Measurements from ENCODE around the gene ARPP21.

The ARPP21 gene

DNA sequence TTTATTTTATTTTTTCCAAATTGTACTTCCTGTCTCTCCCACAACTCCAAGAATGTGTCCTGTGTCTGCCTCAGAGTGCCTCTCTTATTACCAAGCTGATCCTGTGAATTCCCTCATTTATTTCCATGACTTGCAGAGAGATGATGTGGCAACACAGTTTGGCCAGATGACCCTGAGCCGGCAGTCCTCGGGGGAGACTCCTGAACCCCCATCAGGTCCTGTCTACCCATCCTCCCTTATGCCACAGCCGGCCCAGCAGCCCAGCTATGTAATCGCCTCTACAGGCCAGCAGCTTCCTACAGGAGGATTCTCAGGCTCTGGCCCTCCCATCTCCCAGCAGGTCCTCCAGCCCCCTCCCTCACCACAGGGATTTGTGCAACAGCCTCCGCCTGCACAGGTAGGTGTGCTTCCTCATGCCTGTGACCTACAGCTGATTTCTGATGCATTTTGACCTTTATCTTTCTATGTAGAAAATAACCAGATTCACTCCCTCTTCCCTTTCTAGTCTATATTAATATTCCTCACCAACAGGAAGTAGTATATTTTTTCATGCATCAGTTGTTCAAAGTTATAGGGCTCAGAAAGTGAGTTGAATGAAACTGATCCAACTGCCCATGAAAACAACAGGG, 100.0 kb downstream of the ARPP21 start:
- Histone ChIP-seq H3K4me3 (ENCODE audit: low read depth in 1 of 2, low read length in 2 of 2) (no peak overlapping the region), H3K4me1 (ENCODE audit: control insufficient read depth in 1 of 2, insufficient read depth in 2 of 2, low read length in 2 of 2) (no peaks in the 10 kb centered on the region), H3K27me3 (ENCODE audit: low read depth, low read length) (no peaks in the 10 kb centered on the region), H3K36me3 (ENCODE audit: control insufficient read depth in 1 of 2, insufficient read depth in 2 of 2, low read length in 2 of 2) (no peaks in the 10 kb centered on the region), H3K27ac (ENCODE audit: low read length) (no peak overlapping the region), H3K9me3 (ENCODE audit: control insufficient read depth in 1 of 2, low read length in 2 of 2) (no peaks in the 10 kb centered on the region)

DNA sequence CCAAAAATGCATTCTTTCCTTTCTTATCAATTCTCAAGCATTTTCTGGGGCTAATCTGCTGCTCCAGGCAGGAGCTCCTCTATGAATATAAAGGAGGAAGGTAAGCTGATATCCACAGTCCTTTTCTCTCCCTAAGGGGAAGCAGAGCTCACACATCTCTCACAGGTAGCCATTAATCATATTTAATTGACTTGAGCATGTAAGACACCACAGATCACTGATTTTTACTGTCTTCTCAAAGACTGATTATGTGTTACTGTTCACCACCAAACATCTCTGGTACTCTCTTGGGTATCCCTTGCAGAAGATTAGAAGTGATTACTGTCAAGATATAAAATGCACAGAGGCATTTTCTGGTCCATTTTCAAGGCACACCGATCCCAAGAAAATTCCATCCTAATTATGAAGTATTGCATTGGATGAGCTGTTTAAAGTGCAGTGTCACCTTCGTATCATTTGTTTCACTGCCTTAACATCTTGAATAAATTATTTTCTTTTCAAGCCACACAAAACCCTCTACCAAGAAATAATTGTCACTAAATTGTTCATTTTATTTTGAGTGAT, 100.7 kb downstream of the ARPP21 start:
- H3K27me3 ChIP-seq (ENCODE audit: low read depth, low read length), result no peaks in the 10 kb centered on the region
- no peak overlapping the region for H3K4me3 ChIP-seq (ENCODE audit: low read depth in 1 of 2, low read length in 2 of 2)
- H3K9me3 ChIP-seq (ENCODE audit: control insufficient read depth in 1 of 2, low read length in 2 of 2), result no peaks in the 10 kb centered on the region
- H3K4me1 ChIP-seq (ENCODE audit: control insufficient read depth in 1 of 2, insufficient read depth in 2 of 2, low read length in 2 of 2), result no peaks in the 10 kb centered on the region
- no peak overlapping the region for H3K27ac ChIP-seq (ENCODE audit: low read length)
- H3K36me3 ChIP-seq (ENCODE audit: control insufficient read depth in 1 of 2, insufficient read depth in 2 of 2, low read length in 2 of 2), result no peaks in the 10 kb centered on the region

DNA sequence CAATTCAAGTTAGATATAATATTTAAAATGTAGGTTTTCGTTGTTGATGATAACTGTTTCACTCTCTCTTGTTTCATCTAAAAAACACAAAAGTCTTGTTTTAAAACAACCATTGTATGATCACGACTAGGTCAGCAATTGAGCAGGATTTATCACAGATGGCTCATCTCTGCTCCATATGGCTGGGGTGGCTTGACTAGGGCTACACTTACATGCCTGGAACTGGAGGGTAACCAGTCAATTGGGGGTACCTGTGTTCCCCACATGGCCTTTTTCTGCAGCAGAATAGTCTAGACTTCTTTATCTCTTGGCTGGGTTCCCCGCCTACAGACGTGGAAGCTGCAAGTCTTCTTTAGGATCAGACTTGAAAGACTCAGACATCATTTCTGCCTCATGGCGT, 103.9 kb downstream of the ARPP21 start:
- no peaks in the 10 kb centered on the region for H3K27me3 ChIP-seq (ENCODE audit: low read depth, low read length)
- no peaks in the 10 kb centered on the region for H3K36me3 ChIP-seq (ENCODE audit: control insufficient read depth in 1 of 2, insufficient read depth in 2 of 2, low read length in 2 of 2)
- no peak overlapping the region for H3K27ac ChIP-seq (ENCODE audit: low read length)
- H3K4me3 ChIP-seq (ENCODE audit: low read depth in 1 of 2, low read length in 2 of 2), result no peak overlapping the region
- H3K4me1 ChIP-seq (ENCODE audit: control insufficient read depth in 1 of 2, insufficient read depth in 2 of 2, low read length in 2 of 2), result no peaks in the 10 kb centered on the region
- H3K9me3 ChIP-seq (ENCODE audit: control insufficient read depth in 1 of 2, low read length in 2 of 2), result no peaks in the 10 kb centered on the region

DNA sequence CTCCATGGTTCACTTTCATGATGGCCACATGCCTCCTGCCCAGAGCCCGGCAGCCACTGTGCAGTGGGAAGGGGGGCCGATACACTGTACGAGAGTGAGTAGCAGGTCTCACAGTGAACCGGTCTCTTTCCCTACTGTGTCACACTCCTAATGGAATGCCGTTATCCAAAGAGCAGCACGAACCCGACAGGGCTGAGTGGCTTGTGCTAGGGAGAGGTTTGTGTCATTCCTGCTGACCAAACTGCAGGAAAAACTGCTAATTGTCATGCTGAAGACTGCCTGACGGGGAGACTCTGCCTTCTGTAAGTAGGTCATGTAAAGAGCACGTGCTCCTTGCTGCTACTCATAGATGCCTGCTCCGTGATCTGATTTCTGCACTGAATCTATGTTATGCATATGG, 105.1 kb downstream of the ARPP21 start:
- Histone ChIP-seq H3K4me3 (ENCODE audit: low read depth in 1 of 2, low read length in 2 of 2) (no peak overlapping the region), H3K27me3 (ENCODE audit: low read depth, low read length) (no peaks in the 10 kb centered on the region), H3K9me3 (ENCODE audit: control insufficient read depth in 1 of 2, low read length in 2 of 2) (no peaks in the 10 kb centered on the region), H3K27ac (ENCODE audit: low read length) (no peak overlapping the region), H3K36me3 (ENCODE audit: control insufficient read depth in 1 of 2, insufficient read depth in 2 of 2, low read length in 2 of 2) (no peaks in the 10 kb centered on the region), H3K4me1 (ENCODE audit: control insufficient read depth in 1 of 2, insufficient read depth in 2 of 2, low read length in 2 of 2) (no peaks in the 10 kb centered on the region)

DNA sequence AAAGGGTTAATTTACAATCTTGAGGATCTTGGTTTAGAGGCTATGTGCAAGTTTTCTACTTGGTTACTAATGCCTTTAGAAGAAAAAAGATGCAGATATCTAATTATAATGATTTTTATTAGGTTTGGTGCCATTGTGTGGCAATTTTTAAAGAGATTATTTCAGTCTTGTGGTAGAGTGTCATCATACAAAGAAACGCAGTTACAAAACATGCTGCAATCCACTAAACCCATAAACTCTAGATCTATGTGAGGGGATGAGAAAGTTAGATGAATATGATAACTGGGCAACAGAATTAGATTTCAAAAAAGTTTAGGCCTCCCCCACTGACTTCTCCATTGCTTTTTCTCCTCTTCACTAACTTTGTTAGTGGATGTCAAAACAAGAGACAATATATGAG, 106.0 kb downstream of the ARPP21 start:
- H3K27ac ChIP-seq (ENCODE audit: low read length), result no peak overlapping the region
- H3K4me3 ChIP-seq (ENCODE audit: low read depth in 1 of 2, low read length in 2 of 2), result no peak overlapping the region
- H3K9me3 ChIP-seq (ENCODE audit: control insufficient read depth in 1 of 2, low read length in 2 of 2), result no peaks in the 10 kb centered on the region
- H3K27me3 ChIP-seq (ENCODE audit: low read depth, low read length), result no peaks in the 10 kb centered on the region
- H3K4me1 ChIP-seq (ENCODE audit: control insufficient read depth in 1 of 2, insufficient read depth in 2 of 2, low read length in 2 of 2), result no peaks in the 10 kb centered on the region
- H3K36me3 ChIP-seq (ENCODE audit: control insufficient read depth in 1 of 2, insufficient read depth in 2 of 2, low read length in 2 of 2), result no peaks in the 10 kb centered on the region

DNA sequence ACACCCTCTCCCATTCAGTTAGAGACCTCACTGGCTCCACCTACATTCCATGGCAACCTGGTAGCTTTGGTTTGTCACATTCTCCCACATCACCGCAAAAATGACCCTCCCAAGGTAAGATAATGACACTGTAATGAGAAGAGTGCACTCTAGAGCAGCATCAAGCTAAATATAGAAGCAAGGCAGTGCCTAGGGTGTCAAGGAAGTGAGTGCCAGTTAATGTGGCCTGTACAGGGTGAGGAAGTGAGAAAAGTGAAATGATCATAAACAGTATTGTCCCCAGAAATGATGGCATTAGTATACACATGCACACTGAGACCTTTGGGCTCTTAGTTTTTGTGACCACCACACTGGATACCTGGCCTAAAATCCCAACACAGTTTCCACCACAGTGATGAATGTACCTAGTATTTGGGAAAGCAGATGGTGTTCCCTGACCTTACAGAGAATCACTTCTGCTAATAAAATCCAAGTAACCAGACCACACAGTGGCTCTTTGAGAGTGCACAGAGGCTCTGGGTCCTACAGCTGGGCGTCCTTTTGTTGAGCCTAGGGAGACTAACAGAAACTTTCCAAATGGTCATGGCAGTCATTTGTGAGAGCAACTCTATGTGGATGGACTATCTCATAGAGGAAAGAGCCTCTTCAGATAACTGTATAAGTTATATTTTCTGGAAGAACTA, 106.6 kb downstream of the ARPP21 start:
- Histone ChIP-seq H3K4me3 (ENCODE audit: low read depth in 1 of 2, low read length in 2 of 2) (no peak overlapping the region), H3K27ac (ENCODE audit: low read length) (no peak overlapping the region), H3K36me3 (ENCODE audit: control insufficient read depth in 1 of 2, insufficient read depth in 2 of 2, low read length in 2 of 2) (no peaks in the 10 kb centered on the region), H3K4me1 (ENCODE audit: control insufficient read depth in 1 of 2, insufficient read depth in 2 of 2, low read length in 2 of 2) (no peaks in the 10 kb centered on the region), H3K9me3 (ENCODE audit: control insufficient read depth in 1 of 2, low read length in 2 of 2) (no peaks in the 10 kb centered on the region), H3K27me3 (ENCODE audit: low read depth, low read length) (no peaks in the 10 kb centered on the region)

DNA sequence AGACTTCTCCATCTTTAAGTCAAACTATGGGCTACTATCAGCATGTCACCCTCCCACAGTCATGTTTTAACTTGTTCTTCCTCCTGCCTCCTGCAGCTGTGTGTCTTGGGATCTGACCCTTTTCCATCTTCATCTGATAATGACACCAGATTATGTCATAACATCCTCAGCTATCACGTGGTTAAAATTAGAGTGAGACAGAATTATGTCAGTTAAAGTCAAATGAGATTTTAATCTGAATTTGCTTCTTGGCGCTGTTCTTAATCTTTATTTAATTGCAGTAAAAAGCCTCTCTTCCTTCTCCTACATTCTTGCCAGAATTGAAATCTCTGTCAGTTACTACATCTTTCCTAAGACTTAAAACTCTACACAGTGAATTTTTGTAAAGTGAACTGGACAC, 107.2 kb downstream of the ARPP21 start:
- Histone ChIP-seq H3K4me3 (ENCODE audit: low read depth in 1 of 2, low read length in 2 of 2) (no peak overlapping the region), H3K36me3 (ENCODE audit: control insufficient read depth in 1 of 2, insufficient read depth in 2 of 2, low read length in 2 of 2) (no peaks in the 10 kb centered on the region), H3K4me1 (ENCODE audit: control insufficient read depth in 1 of 2, insufficient read depth in 2 of 2, low read length in 2 of 2) (no peaks in the 10 kb centered on the region), H3K9me3 (ENCODE audit: control insufficient read depth in 1 of 2, low read length in 2 of 2) (no peaks in the 10 kb centered on the region), H3K27me3 (ENCODE audit: low read depth, low read length) (no peaks in the 10 kb centered on the region), H3K27ac (ENCODE audit: low read length) (no peak overlapping the region)

DNA sequence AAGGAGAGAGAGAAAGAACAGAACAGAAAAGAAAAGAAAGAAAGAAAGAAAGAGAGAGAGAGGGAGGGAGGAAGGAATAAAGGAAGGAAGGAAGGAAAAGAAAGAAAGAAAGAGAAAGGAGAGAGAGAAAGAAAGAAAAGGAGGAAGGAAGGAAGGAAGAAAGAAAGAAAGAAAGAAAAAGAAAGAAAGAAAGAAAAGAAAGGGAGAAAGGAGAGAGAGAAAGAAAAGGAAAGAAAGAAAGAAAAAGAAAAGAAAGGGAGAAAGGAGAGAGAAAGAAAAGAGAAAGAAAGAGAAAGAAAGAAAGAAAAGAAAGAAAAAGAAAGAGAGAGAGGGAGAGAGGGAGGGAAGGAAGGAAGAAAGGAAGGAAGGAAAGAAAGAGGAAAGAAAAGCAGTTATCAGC, 108.8 kb downstream of the ARPP21 start:
- no peaks in the 10 kb centered on the region for H3K4me1 ChIP-seq (ENCODE audit: control insufficient read depth in 1 of 2, insufficient read depth in 2 of 2, low read length in 2 of 2)
- H3K27me3 ChIP-seq (ENCODE audit: low read depth, low read length), result no peaks in the 10 kb centered on the region
- no peaks in the 10 kb centered on the region for H3K36me3 ChIP-seq (ENCODE audit: control insufficient read depth in 1 of 2, insufficient read depth in 2 of 2, low read length in 2 of 2)
- H3K27ac ChIP-seq (ENCODE audit: low read length), result no peak overlapping the region
- no peaks in the 10 kb centered on the region for H3K9me3 ChIP-seq (ENCODE audit: control insufficient read depth in 1 of 2, low read length in 2 of 2)
- H3K4me3 ChIP-seq (ENCODE audit: low read depth in 1 of 2, low read length in 2 of 2), result no peak overlapping the region

DNA sequence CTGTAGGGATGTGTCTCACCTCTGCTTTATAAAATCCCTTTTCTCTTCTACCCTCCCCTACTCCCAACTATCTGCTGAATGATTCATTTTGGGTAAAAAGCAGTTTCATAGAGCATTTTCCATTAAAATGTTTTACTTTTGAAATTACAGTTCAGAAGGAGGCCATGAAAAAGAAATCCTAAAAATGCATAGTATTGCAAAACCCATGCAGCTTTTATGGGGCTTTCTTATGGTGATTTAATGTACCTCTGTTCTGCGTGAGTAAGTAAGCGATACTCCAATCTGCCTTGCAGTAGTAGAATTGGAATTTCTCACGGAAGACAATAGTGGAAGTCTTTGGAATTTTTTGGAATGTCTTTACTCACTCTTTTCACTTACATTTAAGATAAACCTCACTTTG, 111.9 kb downstream of the ARPP21 start:
- Histone ChIP-seq H3K27me3 (ENCODE audit: low read depth, low read length) (no peaks in the 10 kb centered on the region), H3K27ac (ENCODE audit: low read length) (no peak overlapping the region), H3K4me1 (ENCODE audit: control insufficient read depth in 1 of 2, insufficient read depth in 2 of 2, low read length in 2 of 2) (no peaks in the 10 kb centered on the region), H3K9me3 (ENCODE audit: control insufficient read depth in 1 of 2, low read length in 2 of 2) (no peaks in the 10 kb centered on the region), H3K36me3 (ENCODE audit: control insufficient read depth in 1 of 2, insufficient read depth in 2 of 2, low read length in 2 of 2) (no peaks in the 10 kb centered on the region), H3K4me3 (ENCODE audit: low read depth in 1 of 2, low read length in 2 of 2) (no peak overlapping the region)

DNA sequence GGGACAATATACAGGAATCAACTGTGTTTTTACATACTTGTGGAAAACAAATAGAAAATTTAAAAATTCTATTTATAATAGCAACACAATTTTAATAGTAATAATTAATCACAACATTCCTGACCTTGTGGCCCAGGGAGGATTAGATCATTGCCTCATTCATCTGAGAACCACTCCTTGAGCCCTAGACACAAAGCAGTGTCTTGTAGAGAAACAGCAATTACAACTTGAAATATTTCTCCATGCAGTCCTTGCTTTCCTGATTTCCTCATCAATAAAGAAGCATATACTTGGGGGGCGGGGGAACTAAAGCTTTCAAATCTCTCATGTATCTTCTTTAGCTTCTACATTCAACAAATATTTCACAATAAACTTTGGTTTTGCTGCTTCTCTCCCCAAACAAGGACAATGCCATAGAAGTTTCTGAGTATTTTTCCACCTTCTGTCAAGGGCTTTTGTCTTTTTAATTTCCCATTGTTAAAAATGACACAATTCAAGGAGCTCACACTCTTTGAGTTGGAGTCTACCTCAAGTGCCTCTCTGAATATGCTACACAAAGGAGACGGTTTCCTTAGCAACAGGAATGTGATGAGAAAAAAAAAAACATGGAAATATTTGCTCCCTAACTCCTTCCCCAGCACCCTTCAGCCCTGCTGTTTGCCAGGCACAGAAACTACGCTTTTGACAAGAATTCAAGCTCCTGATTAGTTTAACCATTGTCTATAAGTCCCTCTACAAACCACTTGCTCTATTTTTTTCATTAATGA, 118.8 kb downstream of the ARPP21 start:
- H3K36me3 ChIP-seq (ENCODE audit: control insufficient read depth in 1 of 2, insufficient read depth in 2 of 2, low read length in 2 of 2), result no peaks in the 10 kb centered on the region
- H3K27me3 ChIP-seq (ENCODE audit: low read depth, low read length), result no peaks in the 10 kb centered on the region
- H3K4me1 ChIP-seq (ENCODE audit: control insufficient read depth in 1 of 2, insufficient read depth in 2 of 2, low read length in 2 of 2), result no peaks in the 10 kb centered on the region
- H3K27ac ChIP-seq (ENCODE audit: low read length), result no peak overlapping the region
- H3K9me3 ChIP-seq (ENCODE audit: control insufficient read depth in 1 of 2, low read length in 2 of 2), result no peaks in the 10 kb centered on the region
- H3K4me3 ChIP-seq (ENCODE audit: low read depth in 1 of 2, low read length in 2 of 2), result no peak overlapping the region

DNA sequence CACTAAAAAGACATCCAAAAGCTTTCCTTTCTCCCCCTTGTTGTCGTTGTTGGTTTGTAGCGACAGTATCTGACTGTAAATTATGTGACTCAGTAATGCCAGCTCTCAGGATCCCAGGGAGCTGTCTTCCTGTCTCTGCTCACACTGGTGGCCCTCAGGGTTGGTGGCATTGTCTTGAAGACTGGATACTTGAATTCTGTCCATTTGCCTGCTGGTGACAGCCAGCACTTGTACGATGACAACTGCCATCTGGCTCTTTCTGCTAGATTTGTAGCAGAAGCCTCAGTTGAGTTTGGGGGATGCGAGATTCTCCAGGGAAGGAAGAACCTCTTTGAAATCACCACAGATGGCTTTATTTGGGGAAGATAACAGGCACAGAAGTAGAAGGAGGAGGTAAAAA, 120.8 kb downstream of the ARPP21 start:
- no peak overlapping the region for H3K4me3 ChIP-seq (ENCODE audit: low read depth in 1 of 2, low read length in 2 of 2)
- no peaks in the 10 kb centered on the region for H3K9me3 ChIP-seq (ENCODE audit: control insufficient read depth in 1 of 2, low read length in 2 of 2)
- H3K27me3 ChIP-seq (ENCODE audit: low read depth, low read length), result no peaks in the 10 kb centered on the region
- no peak overlapping the region for H3K27ac ChIP-seq (ENCODE audit: low read length)
- H3K4me1 ChIP-seq (ENCODE audit: control insufficient read depth in 1 of 2, insufficient read depth in 2 of 2, low read length in 2 of 2), result no peaks in the 10 kb centered on the region
- no peaks in the 10 kb centered on the region for H3K36me3 ChIP-seq (ENCODE audit: control insufficient read depth in 1 of 2, insufficient read depth in 2 of 2, low read length in 2 of 2)
